ENCODE results near the gene HK2. TPM values are rescaled to one million over a fixed set of nuclear protein-coding genes. Genes with fewer than 3 reads are reported as not detected.

HK2 gene
- total RNA-seq, 2 experiments from 2014 or later, result 7.7 to 8.9 TPM

DNA sequence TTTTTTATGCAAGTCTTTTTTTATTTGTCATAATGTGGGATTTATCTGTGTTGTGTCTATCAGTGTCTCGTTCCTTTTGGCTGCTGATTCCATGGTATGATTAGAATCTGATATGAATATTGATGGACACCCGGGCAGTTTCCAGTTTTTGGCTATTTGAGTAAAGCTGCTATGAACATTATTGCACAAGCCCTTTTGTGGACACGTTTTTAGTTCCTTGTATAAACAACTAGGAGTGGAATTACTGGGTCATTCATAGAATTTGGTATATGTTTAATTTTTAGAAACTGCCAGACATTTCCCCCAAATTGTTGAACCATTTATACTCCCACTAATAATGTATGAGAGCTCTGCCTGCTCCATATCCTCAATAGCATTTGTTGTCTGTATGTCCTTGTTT, 26.6 kb downstream of the HK2 start:
- CTCF ChIA-PET, result no interaction called here
- H3K9me3 Mint-ChIP-seq, result no peaks in the 10 kb centered on the region
- no peak overlapping the region for H3K27ac Mint-ChIP-seq
- peaks cover 7% of the 10 kb centered on the region for H3K36me3 ChIP-seq (ENCODE audit: insufficient read depth, low read length)
- no peaks in the 10 kb centered on the region for H3K27me3 ChIP-seq (ENCODE audit: control insufficient read depth in 1 of 2, insufficient read depth in 2 of 2, low read length in 2 of 2)
- H3K9me3 ChIP-seq (ENCODE audit: control insufficient read depth in 1 of 2, insufficient read depth in 1 of 2, low read length in 2 of 2), result no peaks in the 10 kb centered on the region
- intact Hi-C loops (cut with DNase I, micrococcal nuclease), result no loop called here
- no peaks in the 10 kb centered on the region for H3K27me3 Mint-ChIP-seq
- POLR2A ChIA-PET, result no interaction called here
- no peak overlapping the region for H3K4me3 Mint-ChIP-seq
- H3K4me1 Mint-ChIP-seq (ENCODE audit: low read depth), result peaks cover 14% of the 10 kb centered on the region
- peaks cover 5% of the 10 kb centered on the region for H3K4me1 ChIP-seq (ENCODE audit: insufficient read depth, low read length)
- no peak overlapping the region for H3K4me3 ChIP-seq (ENCODE audit: low read length)
- H3K36me3 Mint-ChIP-seq (ENCODE audit: low read depth), result peaks cover 19% of the 10 kb centered on the region
- DNase-seq, result no peak
- ATAC-seq (ENCODE audit: poor library complexity), result no peak
- no peak overlapping the region for H3K27ac ChIP-seq (ENCODE audit: low read depth in 1 of 2, low read length in 2 of 2)
- TF ChIP-seq, protein P1, sequence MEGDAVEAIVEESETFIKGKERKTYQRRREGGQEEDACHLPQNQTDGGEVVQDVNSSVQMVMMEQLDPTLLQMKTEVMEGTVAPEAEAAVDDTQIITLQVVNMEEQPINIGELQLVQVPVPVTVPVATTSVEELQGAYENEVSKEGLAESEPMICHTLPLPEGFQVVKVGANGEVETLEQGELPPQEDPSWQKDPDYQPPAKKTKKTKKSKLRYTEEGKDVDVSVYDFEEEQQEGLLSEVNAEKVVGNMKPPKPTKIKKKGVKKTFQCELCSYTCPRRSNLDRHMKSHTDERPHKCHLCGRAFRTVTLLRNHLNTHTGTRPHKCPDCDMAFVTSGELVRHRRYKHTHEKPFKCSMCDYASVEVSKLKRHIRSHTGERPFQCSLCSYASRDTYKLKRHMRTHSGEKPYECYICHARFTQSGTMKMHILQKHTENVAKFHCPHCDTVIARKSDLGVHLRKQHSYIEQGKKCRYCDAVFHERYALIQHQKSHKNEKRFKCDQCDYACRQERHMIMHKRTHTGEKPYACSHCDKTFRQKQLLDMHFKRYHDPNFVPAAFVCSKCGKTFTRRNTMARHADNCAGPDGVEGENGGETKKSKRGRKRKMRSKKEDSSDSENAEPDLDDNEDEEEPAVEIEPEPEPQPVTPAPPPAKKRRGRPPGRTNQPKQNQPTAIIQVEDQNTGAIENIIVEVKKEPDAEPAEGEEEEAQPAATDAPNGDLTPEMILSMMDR (IDR thresholded peaks at IDR 0.05), result no peak

DNA sequence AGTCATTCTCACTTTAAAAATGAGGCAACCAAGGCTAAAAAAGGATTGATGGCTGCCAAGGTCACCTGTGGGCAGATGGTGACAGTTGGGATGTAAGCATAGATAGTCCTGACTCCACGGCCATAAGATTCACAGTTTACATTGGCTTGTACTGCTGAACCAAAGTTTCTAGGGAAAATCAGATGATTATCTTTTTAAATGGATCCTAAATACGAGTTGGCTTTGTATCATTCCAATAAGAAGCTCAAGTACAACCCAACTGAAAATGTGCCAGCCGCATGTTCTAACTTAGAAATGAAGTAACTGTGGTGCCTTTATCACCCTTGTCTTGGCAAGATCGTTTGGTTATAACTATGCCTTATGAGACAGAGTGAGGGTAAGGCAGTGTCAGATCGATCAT, 27.6 kb downstream of the HK2 start:
- Histone ChIP-seq H3K4me1 (ENCODE audit: insufficient read depth, low read length) (peaks cover 2% of the 10 kb centered on the region), H3K36me3 (ENCODE audit: insufficient read depth, low read length) (peaks cover 3% of the 10 kb centered on the region), H3K27ac (ENCODE audit: low read depth in 1 of 2, low read length in 2 of 2) (no peak overlapping the region), H3K27me3 (ENCODE audit: control insufficient read depth in 1 of 2, insufficient read depth in 2 of 2, low read length in 2 of 2) (no peaks in the 10 kb centered on the region), H3K4me3 (ENCODE audit: low read length) (no peak overlapping the region), H3K9me3 (ENCODE audit: control insufficient read depth in 1 of 2, insufficient read depth in 1 of 2, low read length in 2 of 2) (no peaks in the 10 kb centered on the region)
- ATAC-seq (ENCODE audit: poor library complexity) (no peak), DNase-seq (no peak)
- Mint-ChIP-seq H3K27ac (no peak overlapping the region), H3K27me3 (no peaks in the 10 kb centered on the region), H3K9me3 (no peaks in the 10 kb centered on the region), H3K4me3 (no peak overlapping the region), H3K4me1 (ENCODE audit: low read depth) (peaks cover 20% of the 10 kb centered on the region), H3K36me3 (ENCODE audit: low read depth) (peaks cover 9% of the 10 kb centered on the region)
- ChIA-PET CTCF (interaction anchor here (1.1 kb wide), 1 partner anchor 21 kb away, joined by 4 read pairs; no protein-coding TSS in a partner anchor), POLR2A (interaction anchor here (0.5 kb wide), 1 partner anchor 685 kb away, joined by 3 read pairs; no protein-coding TSS in a partner anchor)
- intact Hi-C loops (cut with DNase I, micrococcal nuclease), result no loop called here
- TF ChIP-seq, protein P1 (IDR thresholded peaks at IDR 0.05), result no peak

DNA sequence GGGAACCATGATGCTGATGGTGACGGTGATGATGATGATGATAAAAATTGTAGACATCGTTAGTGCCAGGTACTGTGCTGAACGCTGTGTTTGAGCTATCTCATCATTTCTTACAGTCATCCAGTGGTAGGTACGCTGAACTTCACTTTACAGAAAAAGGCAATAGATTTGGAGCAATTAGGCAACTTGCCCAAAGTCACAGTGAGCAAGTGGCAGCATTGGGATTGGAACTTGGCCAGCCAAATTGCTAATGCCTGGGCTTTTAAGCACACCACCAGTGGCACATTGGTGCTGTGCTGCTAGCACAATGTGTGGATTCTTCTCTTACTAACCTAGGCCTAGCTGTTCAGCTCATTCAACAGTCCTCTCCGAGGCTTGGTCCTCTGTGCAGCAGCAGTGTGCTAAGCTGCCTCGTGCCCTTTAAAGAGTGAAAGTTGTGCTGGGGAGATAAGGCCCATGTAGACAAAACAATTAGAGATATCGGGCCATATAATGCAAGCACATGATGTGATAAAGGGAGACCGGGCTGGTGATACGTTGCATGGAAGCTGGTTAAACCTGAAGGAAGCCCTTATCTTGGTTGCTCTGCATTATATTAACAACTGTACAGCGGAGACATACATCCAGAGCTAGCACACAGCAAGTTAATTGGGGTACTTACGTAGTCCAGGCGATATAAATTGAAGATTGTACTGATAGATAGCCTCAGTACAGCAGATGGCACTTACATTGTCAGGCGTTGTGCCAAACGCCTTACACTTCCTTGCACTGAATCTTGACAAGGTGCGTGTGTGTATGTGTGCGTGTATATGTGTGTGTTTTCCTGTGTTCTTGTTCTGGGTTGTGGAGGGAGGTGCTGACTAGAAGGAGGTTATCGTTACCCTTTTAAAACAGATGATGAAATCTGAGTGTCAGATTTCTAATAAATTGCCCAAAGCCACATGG, 28.4 kb downstream of the HK2 start:
- peaks cover 8% of the 10 kb centered on the region for H3K36me3 Mint-ChIP-seq (ENCODE audit: low read depth)
- no peak overlapping the region for H3K27ac Mint-ChIP-seq
- H3K4me3 ChIP-seq (ENCODE audit: low read length), result no peak overlapping the region
- no peaks in the 10 kb centered on the region for H3K27me3 ChIP-seq (ENCODE audit: control insufficient read depth in 1 of 2, insufficient read depth in 2 of 2, low read length in 2 of 2)
- TF ChIP-seq, protein P1 (IDR thresholded peaks at IDR 0.05), result no peak
- ChIA-PET CTCF (interaction anchor here (1.1 to 1.4 kb wide), 2 partner anchors 22 to 147 kb away, joined by 3 to 4 read pairs; no protein-coding TSS in a partner anchor), POLR2A (interaction anchor here (0.5 to 1.4 kb wide), 3 partner anchors 13 to 685 kb away, joined by 3 to 7 read pairs (median 3); no protein-coding TSS in a partner anchor)
- H3K4me1 Mint-ChIP-seq (ENCODE audit: low read depth), result peaks cover 21% of the 10 kb centered on the region
- DNase-seq (no peak), ATAC-seq (ENCODE audit: poor library complexity) (no peak)
- no peaks in the 10 kb centered on the region for H3K9me3 ChIP-seq (ENCODE audit: control insufficient read depth in 1 of 2, insufficient read depth in 1 of 2, low read length in 2 of 2)
- H3K27ac ChIP-seq (ENCODE audit: low read depth in 1 of 2, low read length in 2 of 2), result no peak overlapping the region
- peaks cover 2% of the 10 kb centered on the region for H3K4me1 ChIP-seq (ENCODE audit: insufficient read depth, low read length)
- intact Hi-C loops (cut with DNase I, micrococcal nuclease), result no loop called here
- H3K4me3 Mint-ChIP-seq, result no peak overlapping the region
- no peaks in the 10 kb centered on the region for H3K36me3 ChIP-seq (ENCODE audit: insufficient read depth, low read length)
- no peaks in the 10 kb centered on the region for H3K9me3 Mint-ChIP-seq
- no peaks in the 10 kb centered on the region for H3K27me3 Mint-ChIP-seq

Measured in CD4-positive, alpha-beta T cell (primary cell).